K562 (cell line): ENCODE results near the gene CFHR5. TPM values are rescaled to one million over a fixed set of nuclear protein-coding genes. Genes with fewer than 3 reads are reported as not detected.

Experiments
- CBX3 ChIP-seq, 2 experiments: IDR thresholded peaks; 1 replicate in 1 of 2; 2 replicates in 1 of 2; pipeline ENCODE4 v1.6.1; 2012; ENCODE audit warnings: inconsistent platforms in 2 of 2, low read length in 2 of 2, borderline replicate concordance in 1 of 2, control low read depth in 1 of 2
- DMBX1 ChIP-seq: fragments of 250-450 bp; sonication (Bioruptor Pico); IDR thresholded peaks from 2 replicates; pipeline ENCODE4 v1.8.0; 2022; ENCODE audit warnings: inconsistent platforms, mild to moderate bottlenecking, moderate library complexity, borderline replicate concordance
- FOSL1 ChIP-seq: fragments of 200-800 bp; sonication (Bioruptor generic); conservative IDR thresholded peaks from 2 replicates; pipeline ENCODE4 v1.6.1; 2016; ENCODE audit warnings: missing genetic modification characterization, missing compliant biosample characterization
- GABPB1 ChIP-seq: sonication (generic); formaldehyde crosslinking; IDR thresholded peaks from 2 replicates; pipeline ENCODE4 v1.8.0; 2022; ENCODE audit warnings: mild to moderate bottlenecking, missing genetic modification reagents
- GTF2A2 ChIP-seq: IDR thresholded peaks from 2 replicates; pipeline ENCODE4 v1.6.1; 2016; ENCODE audit warnings: mild to moderate bottlenecking, missing genetic modification characterization, missing compliant biosample characterization
- GTF2F1 ChIP-seq: IDR thresholded peaks from 2 replicates; pipeline ENCODE4 v1.6.1; 2011; ENCODE audit warnings: low read depth, low read length, improper control_type of control experiment
- KAT7 ChIP-seq: sonication (generic); formaldehyde crosslinking; IDR thresholded peaks from 2 replicates; pipeline ENCODE4 v1.8.0; 2022; ENCODE audit warnings: missing genetic modification reagents, mild to moderate bottlenecking, borderline replicate concordance
- KLF13 ChIP-seq: fragments of 450-650 bp; IDR thresholded peaks from 2 replicates; pipeline ENCODE4 v1.6.1; 2016; ENCODE audit warnings: missing genetic modification characterization, low read depth, mild to moderate bottlenecking, missing compliant biosample characterization, moderate library complexity, borderline replicate concordance
- MAZ ChIP-seq, 2 experiments: fragments of 450-650 bp in 1 of 2; sonication (generic) in 1 of 2; formaldehyde crosslinking; IDR thresholded peaks in 1 of 2; conservative IDR thresholded peaks in 1 of 2; 2 replicates each; pipeline versions ENCODE4 v1.4.0 to v1.5.0; 2020; ENCODE audit warnings: mild to moderate bottlenecking in 1 of 2, missing genetic modification reagents in 1 of 2
- POLR2H ChIP-seq: IDR thresholded peaks from 2 replicates; pipeline ENCODE4 v1.6.1; 2016; ENCODE audit warnings: missing genetic modification characterization, low read depth, mild to moderate bottlenecking, control low read depth, missing compliant biosample characterization, moderate library complexity
- RUNX1 ChIP-seq: sonication (generic); IDR thresholded peaks from 2 replicates; pipeline ENCODE4 v1.6.1; 2016; ENCODE audit warnings: antibody characterized with exemption, low read depth
- SPI1 ChIP-seq: IDR thresholded peaks from 2 replicates; pipeline ENCODE4 v1.6.1; 2011; ENCODE audit warnings: low read depth, low read length, control low read depth, borderline replicate concordance
- SRSF9 ChIP-seq: fragments of 200-400 bp; formaldehyde crosslinking; IDR thresholded peaks from 2 replicates; pipeline ENCODE4 v1.6.1; 2017; ENCODE audit warnings: low read depth, low read length, borderline replicate concordance
- ZNF766 ChIP-seq: fragments of 200-800 bp; sonication (Bioruptor generic); conservative IDR thresholded peaks from 2 replicates; pipeline ENCODE4 v1.6.1; 2016; ENCODE audit warnings: missing genetic modification characterization, missing compliant biosample characterization
- ZNF79 ChIP-seq: fragments of 250-450 bp; sonication (Bioruptor Pico); IDR thresholded peaks from 2 replicates; pipeline ENCODE4 v1.4.0; 2020; ENCODE audit warnings: low read depth, mild to moderate bottlenecking, moderate library complexity
- polyA plus RNA-seq, 8 experiments: library from polyadenylated mRNA; depleted of rRNA in 4 of 8; stranded (reverse) in 5 of 8; unstranded in 3 of 8; fragments of >200 nt; fragmentation: Nextera tagmentation in 2 of 8; fragmentation: Illumina TruSeq in 1 of 8; extraction: Ambion mirVana in 2 of 8; extraction: Trizol in 1 of 8; gene quantifications; 2 replicates each; pipeline versions ENCODE4 v1.2.1 to v1.2.3, GENCODE V29; 2011 to 2014; ENCODE audit warnings: inconsistent platforms in 1 of 8, missing spikeins in 1 of 8
- total RNA-seq, 7 experiments: library from RNA; depleted of rRNA in 6 of 7; stranded (reverse); fragments of >200 nt in 6 of 7; fragmentation: Illumina TruSeq in 2 of 7; extraction: Trizol in 2 of 7; gene quantifications; 2 replicates each; pipeline versions ENCODE4 v1.2.1 to v1.2.3, GENCODE V29; 2011 to 2021; ENCODE audit warnings: low replicate concordance in 1 of 7
- TF ChIP-seq, protein P1 (sequence below), 2 experiments: fragments of 450-650 bp in 1 of 2; sonication (generic) in 1 of 2; formaldehyde crosslinking in 1 of 2; IDR thresholded peaks in 1 of 2; conservative IDR thresholded peaks in 1 of 2; 2 replicates each; pipeline versions ENCODE4 v1.6.1 to v1.8.1; 2016 to 2023; ENCODE audit warnings: mild to moderate bottlenecking in 2 of 2, moderate library complexity in 2 of 2, inconsistent platforms in 1 of 2, missing genetic modification reagents in 1 of 2
- TF ChIP-seq, protein P2 (sequence below), 2 experiments: fragments of 200-800 bp in 1 of 2; sonication (Bioruptor generic) in 1 of 2; sonication (generic) in 1 of 2; formaldehyde crosslinking in 1 of 2; IDR thresholded peaks in 1 of 2; conservative IDR thresholded peaks in 1 of 2; 2 replicates each; pipeline versions ENCODE4 v1.5.0 to v1.6.1; 2016 to 2020; ENCODE audit warnings: missing compliant biosample characterization in 1 of 2, missing genetic modification characterization in 1 of 2, missing genetic modification reagents in 1 of 2
- TF ChIP-seq, protein P3 (sequence below): sonication (generic); formaldehyde crosslinking; IDR thresholded peaks from 2 replicates; pipeline ENCODE4 v1.9.0; 2022; ENCODE audit warnings: mild to moderate bottlenecking, missing genetic modification reagents
- TF ChIP-seq, protein P4 (sequence below): sonication (generic); formaldehyde crosslinking; IDR thresholded peaks from 2 replicates; pipeline ENCODE4 v1.9.0; 2022; ENCODE audit warnings: mild to moderate bottlenecking, missing genetic modification reagents
- TF ChIP-seq, protein P5 (sequence below): fragments of 450-650 bp; formaldehyde crosslinking; IDR thresholded peaks from 2 replicates; pipeline ENCODE4 v1.4.0; 2020; ENCODE audit warnings: mild to moderate bottlenecking, moderate library complexity

CFHR5 gene
- total and polyA plus RNA-seq, 9 of the 15 experiments (the other 6 are each of a cell fraction or from before 2014, with no cell fraction given): not detected

DNA sequence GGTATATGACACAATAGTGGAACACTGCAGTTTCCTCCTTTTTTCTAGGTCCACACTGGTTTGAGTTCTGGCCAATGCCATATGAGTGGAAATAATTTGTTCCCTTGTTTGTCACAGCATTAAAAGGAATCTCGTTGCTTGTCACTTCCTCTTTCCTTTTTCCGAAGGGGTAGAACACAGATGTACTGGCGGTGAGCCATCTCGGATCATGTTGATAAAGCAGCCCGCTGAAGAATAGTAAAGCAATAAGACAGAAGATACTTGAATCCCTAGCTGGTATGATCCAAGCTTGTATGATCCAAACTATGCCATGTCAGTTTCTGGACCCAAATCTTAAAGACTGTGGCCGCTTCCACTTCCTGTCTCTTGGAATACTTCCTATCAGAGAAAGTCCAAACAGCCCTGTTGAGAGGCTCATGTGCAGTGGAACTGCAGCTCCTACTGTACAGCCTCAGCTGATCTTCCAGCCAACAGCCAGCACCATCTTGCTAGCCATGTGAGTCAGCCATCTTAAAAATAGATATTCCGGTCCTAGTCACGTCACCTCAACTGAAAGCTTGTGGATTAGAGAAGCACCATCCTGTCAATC is 40.3 kb downstream of the CFHR5 start (continued):
- TF ChIP-seq ZNF79 (0 out of 2 replicates have a peak, but pooled peaks have one; percentile 20), RUNX1 (no peak), DMBX1 (CRISPR knock-in tag) (peak; percentile 84; the same call in 1 of the 2 replicates), GTF2F1 (no peak), KLF13 (tag) (peak; percentile 33; the same call in 1 of the 2 replicates), SPI1 (peak; percentile 96), MAZ (CRISPR knock-in tag; conservative IDR thresholded peaks at IDR 0.05 in 1 of 2, IDR thresholded peaks at IDR 0.05 in 1 of 2) (0 out of 4 replicates have a peak, but pooled peaks of 1 of the 2 experiments have one; percentile 16), CBX3 (IDR thresholded peaks at IDR 0.05; ENCODE audit: borderline replicate concordance in 1 of 2, low read length in 2 of 2) (0 out of 3 replicates have a peak, but pooled peaks of 1 of the 2 experiments have one; percentile 24), FOSL1 (tag) (peak; percentile 60), KAT7 (CRISPR knock-in tag) (no peak), GABPB1 (CRISPR knock-in tag) (peak; percentile 45; the same call in 1 of the 2 replicates), SRSF9 (no peak), ZNF766 (CRISPR knock-in tag) (0 out of 2 replicates have a peak, but pooled peaks have one; percentile 56), GTF2A2 (tag) (0 out of 2 replicates have a peak, but pooled peaks have one; percentile 47), POLR2H (tag) (peak; percentile 64)
- TF ChIP-seq, protein P1, sequence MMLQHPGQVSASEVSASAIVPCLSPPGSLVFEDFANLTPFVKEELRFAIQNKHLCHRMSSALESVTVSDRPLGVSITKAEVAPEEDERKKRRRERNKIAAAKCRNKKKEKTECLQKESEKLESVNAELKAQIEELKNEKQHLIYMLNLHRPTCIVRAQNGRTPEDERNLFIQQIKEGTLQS (IDR thresholded peaks at IDR 0.05): no peak
- TF ChIP-seq, protein P1 (CRISPR knock-in tag; conservative IDR thresholded peaks at IDR 0.05): 0 out of 2 replicates have a peak, but pooled peaks have one; percentile 46
- TF ChIP-seq, protein P2, sequence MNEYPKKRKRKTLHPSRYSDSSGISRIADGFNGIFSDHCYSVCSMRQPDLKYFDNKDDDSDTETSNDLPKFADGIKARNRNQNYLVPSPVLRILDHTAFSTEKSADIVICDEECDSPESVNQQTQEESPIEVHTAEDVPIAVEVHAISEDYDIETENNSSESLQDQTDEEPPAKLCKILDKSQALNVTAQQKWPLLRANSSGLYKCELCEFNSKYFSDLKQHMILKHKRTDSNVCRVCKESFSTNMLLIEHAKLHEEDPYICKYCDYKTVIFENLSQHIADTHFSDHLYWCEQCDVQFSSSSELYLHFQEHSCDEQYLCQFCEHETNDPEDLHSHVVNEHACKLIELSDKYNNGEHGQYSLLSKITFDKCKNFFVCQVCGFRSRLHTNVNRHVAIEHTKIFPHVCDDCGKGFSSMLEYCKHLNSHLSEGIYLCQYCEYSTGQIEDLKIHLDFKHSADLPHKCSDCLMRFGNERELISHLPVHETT (CRISPR knock-in tag; conservative IDR thresholded peaks at IDR 0.05 in 1 of 2, IDR thresholded peaks at IDR 0.05 in 1 of 2): 0 out of 4 replicates have a peak, but pooled peaks of 1 of the 2 experiments have one; percentile 53
- TF ChIP-seq, protein P3, sequence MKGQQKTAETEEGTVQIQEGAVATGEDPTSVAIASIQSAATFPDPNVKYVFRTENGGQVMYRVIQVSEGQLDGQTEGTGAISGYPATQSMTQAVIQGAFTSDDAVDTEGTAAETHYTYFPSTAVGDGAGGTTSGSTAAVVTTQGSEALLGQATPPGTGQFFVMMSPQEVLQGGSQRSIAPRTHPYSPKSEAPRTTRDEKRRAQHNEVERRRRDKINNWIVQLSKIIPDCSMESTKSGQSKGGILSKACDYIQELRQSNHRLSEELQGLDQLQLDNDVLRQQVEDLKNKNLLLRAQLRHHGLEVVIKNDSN (CRISPR knock-in tag): peak; percentile 33; the same call in 1 of the 2 replicates
- TF ChIP-seq, protein P4, sequence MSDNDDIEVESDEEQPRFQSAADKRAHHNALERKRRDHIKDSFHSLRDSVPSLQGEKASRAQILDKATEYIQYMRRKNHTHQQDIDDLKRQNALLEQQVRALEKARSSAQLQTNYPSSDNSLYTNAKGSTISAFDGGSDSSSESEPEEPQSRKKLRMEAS (CRISPR knock-in tag): 0 out of 2 replicates have a peak, but pooled peaks have one; percentile 32
- TF ChIP-seq, protein P5, sequence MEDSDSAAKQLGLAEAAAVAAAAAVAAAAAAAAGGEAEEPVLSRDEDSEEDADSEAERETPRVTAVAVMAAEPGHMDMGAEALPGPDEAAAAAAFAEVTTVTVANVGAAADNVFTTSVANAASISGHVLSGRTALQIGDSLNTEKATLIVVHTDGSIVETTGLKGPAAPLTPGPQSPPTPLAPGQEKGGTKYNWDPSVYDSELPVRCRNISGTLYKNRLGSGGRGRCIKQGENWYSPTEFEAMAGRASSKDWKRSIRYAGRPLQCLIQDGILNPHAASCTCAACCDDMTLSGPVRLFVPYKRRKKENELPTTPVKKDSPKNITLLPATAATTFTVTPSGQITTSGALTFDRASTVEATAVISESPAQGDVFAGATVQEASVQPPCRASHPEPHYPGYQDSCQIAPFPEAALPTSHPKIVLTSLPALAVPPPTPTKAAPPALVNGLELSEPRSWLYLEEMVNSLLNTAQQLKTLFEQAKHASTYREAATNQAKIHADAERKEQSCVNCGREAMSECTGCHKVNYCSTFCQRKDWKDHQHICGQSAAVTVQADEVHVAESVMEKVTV (CRISPR knock-in tag): no peak
